SK-N-SH treated with all-trans-retinoic acid at 6 μM for 48 hours (cell line): ENCODE data around the gene LBHD2.

Source experiments
- ATAC-seq: fragments of 200-7000 bp; cut with Tn5 transposase; 3 replicates; pipeline ENCODE4 v1.9.1; 2020; ENCODE audit warnings: mild to moderate bottlenecking, moderate library complexity
- CSDC2 ChIP-seq: fragments of 250-450 bp; sonication (Bioruptor Pico); IDR thresholded peaks from 2 replicates; pipeline ENCODE4 v1.5.0; 2020; ENCODE audit warnings: mild to moderate bottlenecking, moderate library complexity
- CSRNP3 ChIP-seq: fragments of 250-450 bp; sonication (Bioruptor Pico); IDR thresholded peaks from 2 replicates; pipeline ENCODE4 v1.5.1; 2021; ENCODE audit warnings: mild to moderate bottlenecking, moderate library complexity
- ESRRG ChIP-seq: fragments of 250-450 bp; sonication (Bioruptor Pico); IDR thresholded peaks from 2 replicates; pipeline ENCODE4 v1.6.1; 2021; ENCODE audit warnings: mild to moderate bottlenecking
- GLIS3 ChIP-seq: fragments of 250-450 bp; sonication (Bioruptor Pico); IDR thresholded peaks from 2 replicates; pipeline ENCODE4 v1.5.0; 2020; ENCODE audit warnings: mild to moderate bottlenecking, moderate library complexity
- ISL1 ChIP-seq: fragments of 250-450 bp; sonication (Bioruptor Pico); IDR thresholded peaks from 2 replicates; pipeline ENCODE4 v2.1.2; 2022; ENCODE audit warnings: mild to moderate bottlenecking, moderate library complexity
- OSR1 ChIP-seq: fragments of 250-450 bp; sonication (Bioruptor Pico); IDR thresholded peaks from 2 replicates; pipeline ENCODE4 v1.8.0; 2022; ENCODE audit warnings: moderate library complexity, mild to moderate bottlenecking, inconsistent platforms
- PATZ1 ChIP-seq: fragments of 250-450 bp; sonication (Bioruptor Pico); IDR thresholded peaks from 2 replicates; pipeline ENCODE4 v1.8.0; 2020; ENCODE audit warnings: mild to moderate bottlenecking, moderate library complexity, borderline replicate concordance
- RARB ChIP-seq: fragments of 250-450 bp; sonication (Bioruptor Pico); IDR thresholded peaks from 2 replicates; pipeline ENCODE4 v1.8.0; 2021; ENCODE audit warnings: mild to moderate bottlenecking, moderate library complexity
- TCF4 ChIP-seq: fragments of 250-450 bp; sonication (Bioruptor Pico); IDR thresholded peaks from 2 replicates; pipeline ENCODE4 v1.8.0; 2021; ENCODE audit warnings: mild to moderate bottlenecking, moderate library complexity, borderline replicate concordance
- TOX ChIP-seq: fragments of 250-450 bp; sonication (Bioruptor Pico); IDR thresholded peaks from 2 replicates; pipeline ENCODE4 v1.8.0; 2021; ENCODE audit warnings: mild to moderate bottlenecking, moderate library complexity, borderline replicate concordance
- ZC3H10 ChIP-seq: fragments of 250-450 bp; sonication (Bioruptor Pico); IDR thresholded peaks from 2 replicates; pipeline ENCODE4 v1.5.1; 2021; ENCODE audit warnings: mild to moderate bottlenecking, moderate library complexity
- ZFP3 ChIP-seq: fragments of 250-450 bp; sonication (Bioruptor Pico); IDR thresholded peaks from 2 replicates; pipeline ENCODE4 v1.5.0; 2020; ENCODE audit warnings: mild to moderate bottlenecking, moderate library complexity
- ZNF565 ChIP-seq: fragments of 450-650 bp; formaldehyde crosslinking; conservative IDR thresholded peaks from 2 replicates; pipeline ENCODE4 v1.5.0; 2020; ENCODE audit warnings: low read depth, mild to moderate bottlenecking, moderate library complexity
- ZNF70 ChIP-seq: fragments of 450-650 bp; formaldehyde crosslinking; IDR thresholded peaks from 2 replicates; pipeline ENCODE4 v1.5.0; 2020; ENCODE audit warnings: mild to moderate bottlenecking, moderate library complexity
- TF ChIP-seq, protein P1 (sequence below): fragments of 250-450 bp; sonication (Bioruptor Pico); IDR thresholded peaks from 2 replicates; pipeline ENCODE4 v1.8.0; 2021; ENCODE audit warnings: low read depth, mild to moderate bottlenecking, moderate library complexity, borderline replicate concordance
- TF ChIP-seq, protein P2 (sequence below): fragments of 250-450 bp; sonication (Bioruptor Pico); IDR thresholded peaks from 2 replicates; pipeline ENCODE4 v1.5.1; 2020; ENCODE audit warnings: low read depth, mild to moderate bottlenecking, moderate library complexity
- TF ChIP-seq, protein P3 (sequence below): fragments of 250-450 bp; sonication (Bioruptor Pico); IDR thresholded peaks from 2 replicates; pipeline ENCODE4 v1.5.0; 2020; ENCODE audit warnings: mild to moderate bottlenecking, moderate library complexity

LBHD2 gene

DNA sequence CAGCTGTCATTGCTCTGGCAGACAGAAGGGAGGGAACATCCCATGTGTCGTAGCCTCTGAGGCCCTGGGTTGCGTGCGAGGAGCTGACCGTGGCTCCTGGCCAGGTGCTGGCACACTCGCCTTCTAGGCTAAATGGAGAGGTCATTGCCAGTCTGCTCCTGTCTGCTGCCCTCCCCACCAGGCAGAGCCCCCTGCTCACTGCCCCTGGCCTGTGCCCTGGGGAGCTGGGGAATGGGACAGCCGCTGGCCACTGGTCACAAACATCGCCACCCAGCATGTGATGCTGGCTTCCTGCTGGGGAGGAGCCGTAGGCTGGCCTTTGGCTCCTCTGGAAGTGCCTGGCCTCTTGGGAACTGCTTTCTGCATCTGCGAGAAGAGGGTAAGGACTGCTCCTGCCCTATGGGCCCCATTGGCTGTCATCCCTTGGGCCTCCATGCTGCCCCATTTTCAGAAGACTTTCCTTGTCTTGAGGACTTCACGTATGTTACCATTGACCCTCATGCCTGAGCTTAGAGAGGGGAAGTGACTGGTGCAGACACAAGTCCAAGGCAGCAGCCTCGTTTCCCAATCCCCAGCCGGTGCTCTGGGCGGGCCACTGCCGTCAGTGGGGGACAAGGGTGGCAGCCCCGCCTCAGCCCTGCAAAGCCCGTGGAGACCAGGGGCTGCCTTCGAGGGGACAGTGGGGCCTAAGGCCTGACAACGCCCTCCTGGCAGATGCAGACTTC lies 37.3 kb downstream of the LBHD2 start:
- TF ChIP-seq PATZ1 (CRISPR knock-in tag) (no peak), ZC3H10 (CRISPR knock-in tag) (no peak), ZNF565 (no peak)
- peak; percentile 10; the same call in 2 of the 3 replicates for ATAC-seq

DNA sequence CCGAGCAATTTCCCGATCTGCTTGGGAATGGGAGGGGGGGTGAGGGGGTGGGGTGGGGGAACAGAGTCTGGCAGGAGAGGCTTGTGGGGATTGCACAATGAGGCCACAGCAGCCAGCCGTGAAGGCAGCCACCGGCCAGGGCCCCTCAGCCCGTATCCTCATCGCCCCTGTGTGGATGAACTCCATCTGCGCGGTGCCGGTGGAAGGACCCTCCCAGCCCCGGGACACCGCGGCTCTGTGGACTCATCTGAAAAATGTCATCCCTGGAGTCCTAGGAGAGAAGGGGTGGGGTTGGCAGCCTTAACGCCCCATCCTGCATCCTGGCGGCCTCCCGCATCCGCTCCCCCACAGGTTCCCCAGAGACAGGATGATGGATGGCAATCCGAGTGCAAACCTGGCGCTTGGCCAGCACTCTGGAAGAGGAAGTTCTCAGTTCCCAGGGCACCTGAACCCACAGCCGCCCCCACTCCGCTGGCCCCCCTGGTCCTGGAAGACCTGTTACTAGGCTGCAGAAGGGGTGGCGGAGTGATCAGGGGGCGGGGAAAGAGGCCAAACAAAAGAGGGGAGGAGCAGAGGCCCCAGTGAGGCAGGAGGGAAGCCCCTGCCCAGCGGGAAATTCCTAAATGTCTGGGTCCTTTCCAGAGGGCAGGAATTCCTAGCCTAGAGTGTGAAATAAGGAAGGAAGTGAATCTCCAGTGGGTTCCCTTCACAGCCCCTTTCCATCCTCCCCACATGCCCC lies 38.0 kb downstream of the LBHD2 start:
- TF ChIP-seq RARB (CRISPR knock-in tag) (no peak), PATZ1 (CRISPR knock-in tag) (peak; percentile 77; the same call in 1 of the 2 replicates)

DNA sequence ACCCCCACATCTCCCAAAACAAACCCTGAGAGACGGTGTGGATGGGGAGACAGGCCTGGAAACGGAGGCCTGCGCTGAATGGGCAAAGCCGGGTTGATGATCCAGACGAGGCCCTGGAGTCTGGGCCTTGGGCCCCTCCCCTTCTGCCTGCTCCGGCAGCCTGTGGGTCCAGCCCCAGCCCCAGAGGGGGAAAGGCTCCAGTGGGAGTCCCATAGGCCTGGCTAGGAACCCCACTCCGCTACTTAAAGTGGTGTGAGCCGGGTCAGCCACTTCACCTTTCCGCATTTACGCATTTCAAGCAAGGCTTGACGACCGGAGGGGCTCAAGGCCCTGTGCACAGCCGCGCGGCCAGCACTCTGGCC lies 38.6 kb downstream of the LBHD2 start:
- ATAC-seq: peak; percentile 26
- no peak for TF ChIP-seq PATZ1 (CRISPR knock-in tag)
- no peak for TF ChIP-seq CSRNP3 (CRISPR knock-in tag)
- TF ChIP-seq ESRRG (CRISPR knock-in tag): no peak
- TF ChIP-seq TOX: no peak
- TF ChIP-seq, protein P1, sequence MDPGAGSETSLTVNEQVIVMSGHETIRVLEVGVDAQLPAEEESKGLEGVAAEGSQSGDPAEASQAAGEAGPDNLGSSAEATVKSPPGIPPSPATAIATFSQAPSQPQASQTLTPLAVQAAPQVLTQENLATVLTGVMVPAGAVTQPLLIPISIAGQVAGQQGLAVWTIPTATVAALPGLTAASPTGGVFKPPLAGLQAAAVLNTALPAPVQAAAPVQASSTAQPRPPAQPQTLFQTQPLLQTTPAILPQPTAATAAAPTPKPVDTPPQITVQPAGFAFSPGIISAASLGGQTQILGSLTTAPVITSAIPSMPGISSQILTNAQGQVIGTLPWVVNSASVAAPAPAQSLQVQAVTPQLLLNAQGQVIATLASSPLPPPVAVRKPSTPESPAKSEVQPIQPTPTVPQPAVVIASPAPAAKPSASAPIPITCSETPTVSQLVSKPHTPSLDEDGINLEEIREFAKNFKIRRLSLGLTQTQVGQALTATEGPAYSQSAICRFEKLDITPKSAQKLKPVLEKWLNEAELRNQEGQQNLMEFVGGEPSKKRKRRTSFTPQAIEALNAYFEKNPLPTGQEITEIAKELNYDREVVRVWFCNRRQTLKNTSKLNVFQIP (CRISPR knock-in tag): no peak
- no peak for TF ChIP-seq ZC3H10 (CRISPR knock-in tag)
- TF ChIP-seq ZNF70 (CRISPR knock-in tag): no peak
- TF ChIP-seq, protein P2, sequence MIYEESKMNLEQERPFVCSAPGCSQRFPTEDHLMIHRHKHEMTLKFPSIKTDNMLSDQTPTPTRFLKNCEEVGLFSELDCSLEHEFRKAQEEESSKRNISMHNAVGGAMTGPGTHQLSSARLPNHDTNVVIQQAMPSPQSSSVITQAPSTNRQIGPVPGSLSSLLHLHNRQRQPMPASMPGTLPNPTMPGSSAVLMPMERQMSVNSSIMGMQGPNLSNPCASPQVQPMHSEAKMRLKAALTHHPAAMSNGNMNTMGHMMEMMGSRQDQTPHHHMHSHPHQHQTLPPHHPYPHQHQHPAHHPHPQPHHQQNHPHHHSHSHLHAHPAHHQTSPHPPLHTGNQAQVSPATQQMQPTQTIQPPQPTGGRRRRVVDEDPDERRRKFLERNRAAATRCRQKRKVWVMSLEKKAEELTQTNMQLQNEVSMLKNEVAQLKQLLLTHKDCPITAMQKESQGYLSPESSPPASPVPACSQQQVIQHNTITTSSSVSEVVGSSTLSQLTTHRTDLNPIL: no peak
- no peak for TF ChIP-seq ZFP3
- no peak for TF ChIP-seq CSDC2 (CRISPR knock-in tag)
- TF ChIP-seq OSR1: no peak
- TF ChIP-seq ZNF565: no peak
- TF ChIP-seq RARB (CRISPR knock-in tag): no peak
- TF ChIP-seq TCF4: no peak
- TF ChIP-seq, protein P3, sequence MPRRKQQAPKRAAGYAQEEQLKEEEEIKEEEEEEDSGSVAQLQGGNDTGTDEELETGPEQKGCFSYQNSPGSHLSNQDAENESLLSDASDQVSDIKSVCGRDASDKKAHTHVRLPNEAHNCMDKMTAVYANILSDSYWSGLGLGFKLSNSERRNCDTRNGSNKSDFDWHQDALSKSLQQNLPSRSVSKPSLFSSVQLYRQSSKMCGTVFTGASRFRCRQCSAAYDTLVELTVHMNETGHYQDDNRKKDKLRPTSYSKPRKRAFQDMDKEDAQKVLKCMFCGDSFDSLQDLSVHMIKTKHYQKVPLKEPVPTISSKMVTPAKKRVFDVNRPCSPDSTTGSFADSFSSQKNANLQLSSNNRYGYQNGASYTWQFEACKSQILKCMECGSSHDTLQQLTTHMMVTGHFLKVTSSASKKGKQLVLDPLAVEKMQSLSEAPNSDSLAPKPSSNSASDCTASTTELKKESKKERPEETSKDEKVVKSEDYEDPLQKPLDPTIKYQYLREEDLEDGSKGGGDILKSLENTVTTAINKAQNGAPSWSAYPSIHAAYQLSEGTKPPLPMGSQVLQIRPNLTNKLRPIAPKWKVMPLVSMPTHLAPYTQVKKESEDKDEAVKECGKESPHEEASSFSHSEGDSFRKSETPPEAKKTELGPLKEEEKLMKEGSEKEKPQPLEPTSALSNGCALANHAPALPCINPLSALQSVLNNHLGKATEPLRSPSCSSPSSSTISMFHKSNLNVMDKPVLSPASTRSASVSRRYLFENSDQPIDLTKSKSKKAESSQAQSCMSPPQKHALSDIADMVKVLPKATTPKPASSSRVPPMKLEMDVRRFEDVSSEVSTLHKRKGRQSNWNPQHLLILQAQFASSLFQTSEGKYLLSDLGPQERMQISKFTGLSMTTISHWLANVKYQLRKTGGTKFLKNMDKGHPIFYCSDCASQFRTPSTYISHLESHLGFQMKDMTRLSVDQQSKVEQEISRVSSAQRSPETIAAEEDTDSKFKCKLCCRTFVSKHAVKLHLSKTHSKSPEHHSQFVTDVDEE (CRISPR knock-in tag): no peak
- no peak for TF ChIP-seq GLIS3 (CRISPR knock-in tag)
- no peak for TF ChIP-seq ISL1 (CRISPR knock-in tag)
- TF ChIP-seq, all 23 proteins: peak for 0

More for the DNA sequence above, 38.0 kb downstream of the LBHD2 start:
- ATAC-seq: peak; percentile 73
